GM19395 (cell line): Measurements from ENCODE around the gene KIF18B.

Source experiments
- ATAC-seq: cut with Tn5 transposase; IDR thresholded peaks from one replicate; pipeline ENCODE4 v1.9.1; 2021; ENCODE audit warnings: mild to moderate bottlenecking, moderate library complexity; ENCODE audit not compliant: unreplicated experiment

KIF18B gene

DNA sequence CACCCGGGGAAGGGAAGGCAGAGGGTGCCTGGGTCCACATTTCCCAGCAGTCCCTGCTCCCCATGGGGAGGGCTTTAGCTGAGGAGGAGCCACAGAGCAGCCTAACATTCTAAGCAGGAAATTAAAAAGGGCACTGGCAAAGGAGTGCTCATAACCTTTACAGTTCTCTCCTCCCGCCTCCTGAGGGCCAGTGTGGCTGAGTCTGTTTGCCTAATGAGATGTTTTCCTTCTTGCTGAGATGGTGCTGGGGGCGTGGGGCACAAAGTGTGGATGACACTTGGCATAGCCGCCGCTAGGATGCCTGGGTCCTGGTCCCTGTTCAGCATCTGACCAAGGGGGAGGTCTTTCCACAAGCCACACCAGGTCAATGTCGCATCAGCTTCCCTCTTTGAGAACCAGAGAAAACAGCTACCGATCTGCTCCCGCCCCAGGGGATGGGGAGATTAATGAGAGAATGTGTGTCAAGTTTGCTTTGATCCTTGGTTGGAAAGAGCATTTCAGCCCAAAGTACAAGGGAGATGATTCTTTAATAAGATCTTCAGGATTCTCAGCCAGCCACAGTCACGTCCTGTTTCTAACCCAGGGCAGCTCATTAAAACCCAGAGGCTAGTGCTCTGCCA lies 5.8 kb downstream of the KIF18B start:
- no peak for ATAC-seq

DNA sequence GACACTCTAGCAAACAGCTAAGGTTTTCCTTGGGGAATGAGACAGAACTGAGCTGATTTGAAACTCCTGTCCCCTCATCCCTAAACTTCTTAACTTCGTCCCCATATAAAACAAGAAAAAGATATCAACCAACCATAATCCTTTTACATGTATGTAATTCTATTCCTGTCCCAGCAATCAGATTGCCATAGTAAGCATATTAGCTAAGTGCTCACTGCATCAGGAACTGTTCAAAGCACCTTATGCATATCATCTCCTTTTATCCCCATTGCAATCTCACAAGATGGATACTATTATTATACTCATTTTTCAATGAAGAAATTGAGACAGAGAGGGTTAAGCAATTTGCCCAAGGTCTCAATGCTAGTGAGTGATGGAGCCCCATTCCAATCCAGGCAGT lies 6.8 kb downstream of the KIF18B start:
- no peak for ATAC-seq

DNA sequence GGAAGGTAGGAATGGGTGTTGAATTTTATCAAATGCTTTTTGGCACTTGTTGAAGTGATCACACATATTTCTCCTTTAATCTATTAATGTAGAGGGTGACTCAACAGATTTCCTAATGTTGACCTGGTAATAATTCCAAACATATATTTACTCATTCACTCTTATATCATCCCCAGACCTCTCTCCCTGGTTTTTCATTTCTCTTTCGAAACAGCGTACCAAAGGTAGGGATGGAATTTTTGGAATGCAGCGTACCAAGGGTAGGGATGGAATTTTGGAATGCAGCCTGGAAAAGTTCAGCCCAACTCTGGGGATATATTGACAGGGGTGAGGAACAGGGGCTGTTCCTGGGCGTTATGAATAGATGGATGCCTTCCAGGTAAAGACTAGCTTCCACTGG lies 7.3 kb downstream of the KIF18B start:
- ATAC-seq = no peak

DNA sequence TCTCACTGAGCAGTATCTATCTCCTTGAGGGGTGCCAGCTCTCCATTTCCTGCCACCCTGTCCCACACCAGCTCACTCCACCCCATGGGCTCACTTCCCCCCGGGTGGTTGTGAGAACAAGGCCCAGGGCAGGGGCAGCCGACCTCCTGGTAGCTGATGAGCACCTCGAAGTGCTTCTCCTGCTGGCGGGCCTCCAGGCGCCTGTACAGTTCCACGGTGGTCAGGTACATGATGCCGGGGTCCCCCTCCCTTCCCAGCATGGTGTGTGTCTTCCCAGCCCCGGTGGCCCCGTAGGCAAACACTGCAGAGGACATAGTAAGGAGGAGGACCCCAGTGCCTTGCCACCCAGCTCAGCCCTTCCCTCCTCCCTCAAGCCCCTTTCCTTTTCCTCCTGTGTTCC lies 12.5 kb downstream of the KIF18B start:
- ATAC-seq = no peak

DNA sequence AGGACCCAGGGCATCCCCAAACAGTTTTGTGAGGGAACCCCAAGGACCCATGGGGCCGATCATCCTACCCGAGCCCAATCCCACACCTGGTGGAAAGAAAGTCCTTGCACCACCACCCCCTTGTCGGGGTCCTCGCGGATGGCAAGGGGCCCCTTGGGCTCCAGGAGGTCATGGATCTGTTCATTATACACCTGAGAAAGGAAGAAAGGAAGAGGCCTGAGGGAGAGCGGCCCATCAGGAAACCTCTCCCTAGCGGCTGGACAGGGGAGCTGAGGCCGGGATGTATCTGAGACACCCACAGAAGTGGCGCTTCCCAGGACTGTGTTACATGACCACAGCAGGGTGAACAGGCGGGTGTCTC lies 12.8 kb downstream of the KIF18B start:
- ATAC-seq = no peak

DNA sequence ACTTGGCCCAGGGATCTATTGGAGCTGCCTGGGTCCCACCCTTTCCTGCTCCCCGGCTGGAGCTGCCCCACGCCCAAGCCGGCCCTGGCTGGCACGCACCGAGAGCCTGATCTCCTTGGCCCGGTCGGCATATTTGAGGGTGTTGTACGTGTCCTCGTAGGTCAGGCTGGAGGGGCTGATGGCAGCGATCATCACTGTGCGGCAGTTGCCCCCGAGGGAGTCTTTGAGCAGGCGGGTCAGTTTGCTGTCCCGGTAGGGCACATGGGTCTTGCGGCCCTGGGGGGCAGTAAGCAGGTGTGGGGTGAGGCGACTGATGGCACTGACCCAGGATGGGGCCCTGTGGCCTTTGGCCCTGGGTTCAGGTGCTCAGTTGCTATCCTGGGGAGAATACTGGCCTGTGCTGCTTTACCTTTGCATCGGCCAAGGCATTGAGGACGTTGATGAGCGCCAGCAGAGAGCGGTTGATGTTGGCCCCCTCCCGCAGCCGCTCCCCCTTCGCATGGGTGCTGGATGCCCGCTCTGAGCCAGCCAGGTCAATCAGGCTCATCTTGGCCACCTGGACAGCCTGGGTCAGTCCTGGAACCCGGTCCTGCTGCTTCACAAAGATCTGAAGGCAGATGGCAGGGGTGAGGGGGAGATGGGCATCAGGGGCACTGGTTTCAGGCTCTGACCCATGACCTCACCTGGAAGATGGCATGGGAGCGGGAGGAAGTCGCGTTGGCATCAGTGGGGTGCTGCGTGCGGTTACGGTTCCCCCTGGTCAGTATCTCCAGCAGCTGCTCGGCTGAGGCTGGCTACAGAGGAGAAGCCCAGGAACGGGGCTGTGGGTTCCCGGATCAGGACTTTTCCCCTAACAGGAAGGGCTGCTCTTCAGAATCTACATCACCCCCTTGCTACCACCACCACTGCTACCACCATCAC lies 13.5 kb downstream of the KIF18B start:
- ATAC-seq = no peak

DNA sequence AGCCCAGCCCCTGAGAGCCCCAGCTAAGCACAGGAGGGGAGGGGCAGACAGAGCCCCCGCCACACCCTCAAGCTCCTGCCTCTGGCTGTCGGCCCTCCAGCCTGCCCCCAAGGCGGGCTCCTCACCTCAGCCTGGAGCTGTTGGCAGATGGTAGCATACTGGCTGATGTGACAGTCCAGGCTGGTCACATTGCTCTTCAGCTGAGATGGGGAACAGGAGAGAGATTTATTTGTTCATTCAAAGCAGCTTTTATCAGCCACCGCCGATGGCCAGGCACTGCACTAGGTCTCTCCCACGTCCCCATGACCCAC lies 14.8 kb downstream of the KIF18B start:
- no peak for ATAC-seq

DNA sequence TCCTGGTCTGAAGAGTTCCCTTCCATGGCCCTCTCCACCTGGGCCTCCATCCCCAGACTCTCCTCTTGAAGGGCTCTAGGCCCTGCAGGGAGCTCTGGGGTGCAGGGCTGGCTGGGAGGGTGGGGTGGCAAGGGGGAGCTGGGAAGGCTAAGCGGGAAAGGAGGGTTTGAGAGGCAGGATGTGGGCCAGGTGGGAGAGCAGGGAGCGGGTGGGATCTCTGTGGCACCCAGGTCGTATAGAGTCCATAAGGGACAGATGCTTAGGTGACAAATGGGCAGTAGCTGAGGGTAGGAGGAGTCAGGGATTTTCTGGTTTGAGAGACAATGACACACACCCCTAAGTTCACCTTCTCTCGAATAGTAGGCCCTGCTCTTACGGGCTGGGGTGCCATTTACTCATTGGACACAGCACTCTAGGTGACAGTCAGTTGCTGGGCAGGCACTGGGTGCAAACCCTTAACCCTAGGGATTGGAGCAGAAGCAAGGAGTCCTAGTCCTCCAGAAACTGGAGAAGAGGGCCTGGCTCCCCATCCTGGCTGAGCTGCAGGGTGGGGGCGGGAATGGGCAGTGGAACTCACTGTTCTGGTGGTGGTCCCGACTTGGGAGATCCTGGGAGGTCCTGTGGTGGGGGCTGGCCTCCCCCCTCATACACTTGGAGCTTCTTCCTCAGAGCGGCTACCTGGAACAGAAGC lies 15.3 kb downstream of the KIF18B start:
- no peak for ATAC-seq

DNA sequence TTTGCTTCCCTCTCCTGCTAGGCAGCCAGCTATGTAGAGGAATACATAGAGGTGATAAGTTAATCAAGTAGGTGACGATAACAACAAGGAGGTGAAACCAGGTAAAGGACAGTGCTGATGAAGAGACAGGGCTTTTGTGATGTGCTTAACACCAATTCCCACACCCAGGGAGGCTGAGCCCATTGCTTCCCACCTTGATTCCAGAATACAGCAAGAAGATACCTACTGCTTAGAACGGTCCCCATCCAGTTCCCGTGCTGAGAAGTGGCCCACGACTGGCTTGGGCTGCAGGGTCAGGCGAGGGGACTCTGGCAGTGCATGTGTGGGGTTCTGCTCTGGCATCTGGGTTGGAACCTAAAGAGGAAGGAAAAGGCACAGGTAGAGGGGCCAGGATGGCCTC lies 16.2 kb downstream of the KIF18B start:
- ATAC-seq = no peak

DNA sequence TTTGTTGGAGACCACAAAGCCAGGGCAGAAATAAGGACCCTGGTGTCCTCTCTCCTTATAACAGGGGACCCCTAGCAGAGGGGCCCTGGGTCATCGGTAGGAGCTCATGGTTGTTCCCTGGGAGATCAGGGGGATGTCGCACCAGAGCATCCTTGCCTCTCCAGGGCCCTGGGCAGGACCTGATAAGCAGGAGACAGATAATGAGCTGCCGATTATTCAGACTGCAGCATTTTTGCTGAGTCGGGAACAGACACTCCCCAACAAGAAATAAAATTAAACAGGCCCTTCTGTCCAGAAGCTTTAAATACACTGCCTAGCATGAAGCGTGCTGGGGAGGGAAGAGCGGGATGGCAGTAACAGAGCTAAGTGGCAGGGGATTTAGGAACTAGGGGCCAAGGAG lies 16.9 kb downstream of the KIF18B start:
- ATAC-seq = no peak

DNA sequence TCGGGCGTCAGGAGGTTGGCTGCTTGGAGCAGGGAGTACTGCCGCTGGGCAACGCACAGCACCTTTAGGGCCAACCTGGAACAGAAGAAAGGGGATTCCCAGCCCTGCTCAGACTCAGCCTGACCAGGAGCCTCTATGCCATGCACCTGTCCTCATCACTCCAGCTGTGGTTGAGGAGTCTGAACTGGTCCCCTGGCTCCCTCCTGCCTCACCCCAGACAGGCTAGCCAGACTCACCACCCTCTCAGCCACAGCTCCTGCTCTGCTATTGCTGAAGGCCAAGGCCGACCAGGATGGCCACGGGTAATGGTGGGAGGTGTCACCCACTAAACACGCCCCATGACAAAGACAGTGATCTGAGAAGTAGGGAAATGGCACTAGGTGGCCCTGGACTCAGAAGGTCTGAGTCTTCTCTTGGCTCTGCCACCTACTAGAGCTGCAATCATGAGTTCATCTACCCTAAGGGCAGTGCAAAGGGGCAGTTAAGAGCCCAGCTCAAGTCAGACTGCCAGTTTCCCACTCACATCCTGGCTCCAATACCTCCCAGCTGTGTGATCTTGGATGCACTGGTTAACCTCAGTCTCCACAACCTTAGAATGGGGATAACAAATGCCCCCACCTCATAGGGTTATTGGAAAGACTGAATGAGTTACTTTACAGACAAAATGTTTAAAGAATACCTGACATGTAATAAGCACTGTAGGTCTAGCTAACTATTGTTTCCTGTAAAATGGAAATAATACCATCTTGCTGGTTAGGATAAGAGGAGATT lies 18.4 kb downstream of the KIF18B start:
- no peak for ATAC-seq

DNA sequence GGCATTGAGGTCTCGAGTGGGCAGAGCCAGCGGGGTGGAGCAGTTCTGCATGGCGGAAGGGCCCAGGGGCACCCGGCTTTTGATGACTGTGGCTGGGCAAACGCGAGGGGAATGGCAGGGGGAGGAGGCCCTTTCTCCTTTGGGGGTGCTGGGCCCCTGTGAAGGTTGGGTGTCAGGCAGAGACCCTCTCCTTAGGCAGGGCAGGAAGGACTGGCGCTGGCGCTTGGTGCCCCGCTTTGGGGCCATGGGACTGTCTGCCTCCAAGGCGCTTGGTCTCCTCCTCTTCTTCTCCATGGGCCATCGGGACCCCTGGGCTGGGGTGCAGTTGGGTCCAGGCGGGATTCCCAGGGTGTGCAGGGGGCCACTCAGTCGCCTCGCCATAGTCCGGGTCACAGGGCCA lies 19.4 kb downstream of the KIF18B start:
- no peak for ATAC-seq

DNA sequence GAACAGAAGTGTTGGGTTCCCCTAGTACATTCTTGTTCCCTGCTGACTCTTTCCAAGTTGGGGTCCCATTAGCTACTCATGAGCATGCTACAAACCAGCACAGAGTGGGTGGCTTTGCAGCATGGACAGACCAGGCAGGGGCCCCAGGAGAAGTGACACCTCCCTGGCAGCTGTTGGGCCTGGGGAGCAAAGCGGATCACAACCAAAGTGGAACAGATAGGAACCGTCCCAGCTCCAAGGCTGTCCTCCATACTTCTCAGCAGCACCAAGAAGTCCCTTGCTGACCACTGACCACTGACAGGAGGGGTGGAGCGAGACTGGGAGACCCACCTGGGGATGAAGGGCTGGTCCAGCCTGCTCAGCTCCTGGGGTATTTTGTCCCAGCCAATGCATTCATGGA lies 19.9 kb downstream of the KIF18B start:
- ATAC-seq = no peak

DNA sequence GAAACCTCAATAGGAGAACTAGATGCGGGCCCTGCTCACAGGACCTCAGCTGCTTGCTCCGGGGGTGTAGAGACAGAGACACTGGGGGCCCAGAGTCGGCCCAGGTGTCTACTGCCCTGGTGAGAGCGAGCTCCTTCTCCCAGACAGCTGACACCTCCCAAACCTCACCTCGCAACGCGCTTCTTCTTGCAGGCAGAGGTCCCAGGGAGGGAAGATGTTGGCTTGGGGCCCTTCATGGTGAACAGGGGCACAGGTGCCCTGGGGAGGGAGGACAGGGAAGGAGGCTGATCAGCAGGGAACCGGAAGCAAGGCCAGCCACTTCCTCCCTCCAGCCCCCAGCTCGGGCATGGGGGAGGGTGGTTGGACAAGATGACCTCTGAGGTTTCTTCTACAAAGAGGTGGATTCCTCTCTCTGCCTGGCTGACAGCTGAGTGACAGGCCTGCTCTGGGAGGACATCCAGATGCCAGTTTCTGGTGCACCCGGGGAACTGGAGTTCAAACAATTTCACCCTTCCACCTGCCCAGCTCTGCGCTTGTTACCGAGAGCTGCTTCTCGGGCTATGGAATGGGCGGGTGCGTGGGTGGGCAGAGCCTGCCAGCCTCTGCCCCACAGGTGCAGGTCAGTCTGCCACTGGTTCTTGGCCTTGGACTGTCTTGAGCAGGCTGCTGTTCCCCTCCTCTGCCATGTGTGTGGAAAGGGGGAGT lies 20.6 kb downstream of the KIF18B start:
- no peak for ATAC-seq

DNA sequence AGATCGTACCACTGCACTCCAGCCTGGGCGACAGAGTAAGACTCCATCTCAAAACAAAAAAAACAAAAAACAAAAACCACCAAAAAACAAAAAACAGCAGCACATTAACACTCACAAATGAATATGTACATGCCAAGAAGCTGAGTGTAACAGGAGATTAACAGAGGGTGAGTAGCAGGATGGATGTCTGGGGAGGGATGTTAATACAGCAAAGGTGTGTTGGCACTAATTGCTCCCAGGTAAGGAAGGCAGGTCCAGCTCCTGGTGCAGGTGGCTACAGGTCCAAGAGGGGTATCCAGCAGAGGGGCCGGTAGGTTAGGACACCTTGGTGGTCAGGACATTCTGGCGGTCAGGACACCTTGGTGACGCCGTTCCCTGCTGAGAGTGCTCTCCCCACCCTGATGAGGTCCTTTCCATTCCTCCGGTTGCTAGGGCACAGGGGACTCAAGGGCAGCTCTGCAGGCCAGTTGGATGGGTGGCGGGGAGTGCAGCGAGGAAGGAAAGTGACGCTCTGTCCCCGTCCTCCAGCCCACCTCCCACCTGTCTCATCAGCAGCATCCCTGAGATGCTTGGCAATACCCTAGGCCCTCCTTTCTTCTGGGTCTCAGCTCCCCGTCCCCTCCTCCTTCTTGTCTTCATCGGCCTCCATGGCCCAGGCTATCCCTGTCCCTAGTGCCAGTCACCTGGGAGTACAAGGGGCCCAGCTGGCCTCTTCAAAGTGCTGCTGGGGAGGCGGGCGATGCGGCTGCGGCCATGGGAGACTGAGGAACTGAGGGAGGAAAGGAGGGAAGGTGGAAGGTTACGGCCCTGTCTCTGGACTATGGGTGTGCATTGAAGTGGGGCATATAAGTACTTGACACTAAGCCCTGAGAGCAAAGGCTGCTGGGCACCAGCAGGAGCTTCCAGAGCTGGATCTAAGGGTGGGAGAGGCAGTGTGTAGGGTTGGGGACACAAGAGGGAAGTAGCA lies 21.6 kb downstream of the KIF18B start:
- ATAC-seq = no peak

DNA sequence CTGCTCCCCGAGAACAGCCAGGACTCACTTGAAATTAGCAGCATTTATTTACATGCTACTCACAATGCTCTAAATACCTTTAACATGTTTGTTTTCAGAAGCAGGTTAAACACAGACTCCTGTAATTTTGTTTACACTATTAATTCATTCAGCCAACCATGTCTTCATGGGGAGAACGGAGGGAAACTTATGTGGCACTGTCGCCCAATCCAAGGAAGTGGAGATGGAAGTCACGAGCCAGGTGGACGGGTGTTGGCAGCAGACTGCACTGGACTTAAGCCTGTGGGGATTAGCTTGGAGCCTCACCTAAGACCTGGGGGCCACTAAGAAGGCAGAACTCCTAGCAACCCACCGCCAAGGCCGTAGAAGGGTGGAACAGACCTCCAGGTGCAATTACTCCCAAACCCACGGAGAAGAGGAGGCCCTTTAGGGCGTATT lies 23.4 kb downstream of the KIF18B start:
- no peak for ATAC-seq

DNA sequence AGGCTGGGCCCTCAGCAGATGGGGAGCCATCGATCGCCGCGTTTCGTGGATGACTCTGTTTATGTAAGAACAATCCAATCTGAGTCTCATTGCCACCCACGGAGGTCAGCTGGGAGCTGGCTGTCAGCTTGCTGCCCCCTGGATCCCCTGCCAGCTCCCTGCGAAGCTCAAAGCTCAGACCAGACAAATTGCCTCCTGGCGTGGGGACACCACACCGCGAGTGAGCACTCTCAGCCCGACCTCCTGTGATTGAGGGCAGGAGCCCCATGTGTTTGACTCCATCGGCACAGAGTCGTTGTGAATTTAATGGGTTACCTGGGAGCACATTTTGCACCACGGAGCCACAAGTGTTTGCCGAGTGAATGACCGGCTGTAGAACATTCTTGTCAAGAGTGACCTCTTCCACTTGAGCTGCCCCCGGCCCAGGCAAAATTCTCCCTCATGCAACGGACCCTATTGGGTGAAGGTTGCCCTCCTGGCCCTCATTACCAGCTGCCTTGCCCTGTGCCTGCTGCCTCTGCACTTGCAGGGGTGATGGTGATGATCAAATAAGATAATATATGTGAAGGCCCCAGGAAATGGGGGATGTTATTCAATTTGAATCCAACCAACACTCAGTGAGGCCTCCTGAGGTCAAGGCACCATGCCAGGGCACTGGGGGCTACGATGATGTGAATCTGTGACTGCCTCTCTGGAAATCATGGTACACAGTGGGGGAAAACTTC lies 24.7 kb downstream of the KIF18B start:
- no peak for ATAC-seq

DNA sequence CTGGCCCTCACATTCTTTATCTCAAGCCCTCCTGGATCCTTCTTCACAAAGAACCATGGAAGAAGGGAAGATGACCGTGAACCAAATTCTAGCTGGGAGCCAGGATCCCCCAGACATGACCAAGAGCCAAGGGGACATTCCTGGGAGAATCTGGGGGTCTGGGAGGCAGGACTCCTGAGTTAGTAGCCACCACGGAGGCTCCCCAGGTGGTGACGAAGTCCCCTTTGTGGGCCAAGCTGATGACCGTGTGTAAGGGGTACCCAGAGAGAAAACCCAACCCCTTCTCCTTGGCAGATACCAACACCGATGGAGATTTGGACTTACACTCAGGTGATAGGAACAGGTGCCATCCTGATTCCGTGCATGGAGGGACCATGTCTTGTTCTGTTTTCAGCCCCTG lies 25.4 kb downstream of the KIF18B start:
- no peak for ATAC-seq
